Pancreas (tissue), 10 donors: ENCODE measurements around the gene USP25. TPM values are rescaled to one million over a fixed set of nuclear protein-coding genes. Genes with fewer than 3 reads are reported as not detected.

Source experiments
- ATAC-seq, 4 donors: fragments of 200-7000 bp; cut with Tn5 transposase; one replicate each; pipeline versions ENCODE4 v1.8.0 to v1.9.1; 2020; ENCODE audit warnings: mild to moderate bottlenecking in 4 of 4, moderate library complexity in 4 of 4
- DNase-seq, 6 donors: peaks; one replicate each; pipeline ENCODE4 v3.0.0-alpha.2; 2020
- FAIRE-seq: peaks from 2 replicates; lab custom pipeline; 2012; peaks lifted over from hg19 to GRCh38; lab: Jason Lieb, UNC
- H3K27ac ChIP-seq, 4 donors: fragments of 200-600 bp; sonication (generic); 1 replicate in 3 of 4; 2 replicates in 1 of 4; pipeline versions ENCODE4 v1.5.0 to v1.8.0; 2020
- H3K27me3 ChIP-seq, 4 donors: fragments of 200-600 bp; one replicate each; pipeline ENCODE4 v1.8.0; 2021
- H3K36me3 ChIP-seq, 3 donors: fragments of 200-600 bp; sonication (generic) in 1 of 3; one replicate each; pipeline versions ENCODE4 v1.5.0 to v1.8.0; 2020 to 2021
- H3K4me1 ChIP-seq, 3 donors: fragments of 200-600 bp; one replicate each; pipeline ENCODE4 v1.8.0; 2021
- H3K4me3 ChIP-seq, 4 donors: fragments of 200-600 bp; sonication (generic) in 2 of 4; one replicate each; pipeline versions ENCODE4 v1.5.0 to v1.8.0; 2020 to 2021
- H3K9me3 ChIP-seq, 4 donors: fragments of 200-600 bp; one replicate each; pipeline ENCODE4 v1.8.0; 2021
- WGBS, 2 donors: extraction: QIAGEN DNeasy Blood & Tissue Kit; methylation state at CpG; one replicate each; pipeline ENCODE4 v1.1.7; 2013; 5-methylcytosine and 5-hydroxymethylcytosine counted together
- intact Hi-C, 3 donors: fragments of 100-400 bp; cut with DNase I; formaldehyde crosslinking; loops; one replicate each; pipeline versions ENCODE4 v1.11.1 to v1.14.2; 2022
- polyA plus RNA-seq, 2 donors: library from polyadenylated mRNA; stranded (reverse); fragments of 200-250 nt; gene quantifications; one replicate each; pipeline ENCODE4 v1.2.3, GENCODE V29; 2013
- total RNA-seq, 6 donors: library from RNA; stranded (reverse); fragmentation: NEBNext Ultra II Directional in 4 of 6; extraction: Animal tissue kit (Norgen Biotek cat#: 25700) in 4 of 6; gene quantifications; one replicate each; pipeline versions ENCODE4 v1.2.1 to v1.2.4, GENCODE V29; 2021 to 2023
- TF ChIP-seq, protein P1 (sequence below), 4 donors: fragments of 200-600 bp; sonication (generic) in 3 of 4; IDR thresholded peaks; one replicate each; pipeline versions ENCODE4 v1.5.0 to v1.8.0; 2021; ENCODE audit warnings: antibody characterized with exemption in 4 of 4
- donor health status: healthy with polysubstance abuse.
- donor health status: DM: no; HTN: no; CAD: no; lungs with moderate emphysema.
- donor health status: DM: no; HTN: no; CAD: no.
- donor health status: control.
- donor health status: control.
- donor health status: Bipolar disorder and iron deficiency.
- donor health status: DM: yes; HTN: yes; CAD: no.
- donor health status: DM: no; HTN: no; CAD: no.
- donor health status: DM: no; HTN: no; CAD: no.
- donor health status: DM: yes; HTN: yes; CAD: no.

Gene USP25
- total and polyA plus RNA-seq, 8 donors: 4.3 to 24.8 (median 15.0) TPM

DNA sequence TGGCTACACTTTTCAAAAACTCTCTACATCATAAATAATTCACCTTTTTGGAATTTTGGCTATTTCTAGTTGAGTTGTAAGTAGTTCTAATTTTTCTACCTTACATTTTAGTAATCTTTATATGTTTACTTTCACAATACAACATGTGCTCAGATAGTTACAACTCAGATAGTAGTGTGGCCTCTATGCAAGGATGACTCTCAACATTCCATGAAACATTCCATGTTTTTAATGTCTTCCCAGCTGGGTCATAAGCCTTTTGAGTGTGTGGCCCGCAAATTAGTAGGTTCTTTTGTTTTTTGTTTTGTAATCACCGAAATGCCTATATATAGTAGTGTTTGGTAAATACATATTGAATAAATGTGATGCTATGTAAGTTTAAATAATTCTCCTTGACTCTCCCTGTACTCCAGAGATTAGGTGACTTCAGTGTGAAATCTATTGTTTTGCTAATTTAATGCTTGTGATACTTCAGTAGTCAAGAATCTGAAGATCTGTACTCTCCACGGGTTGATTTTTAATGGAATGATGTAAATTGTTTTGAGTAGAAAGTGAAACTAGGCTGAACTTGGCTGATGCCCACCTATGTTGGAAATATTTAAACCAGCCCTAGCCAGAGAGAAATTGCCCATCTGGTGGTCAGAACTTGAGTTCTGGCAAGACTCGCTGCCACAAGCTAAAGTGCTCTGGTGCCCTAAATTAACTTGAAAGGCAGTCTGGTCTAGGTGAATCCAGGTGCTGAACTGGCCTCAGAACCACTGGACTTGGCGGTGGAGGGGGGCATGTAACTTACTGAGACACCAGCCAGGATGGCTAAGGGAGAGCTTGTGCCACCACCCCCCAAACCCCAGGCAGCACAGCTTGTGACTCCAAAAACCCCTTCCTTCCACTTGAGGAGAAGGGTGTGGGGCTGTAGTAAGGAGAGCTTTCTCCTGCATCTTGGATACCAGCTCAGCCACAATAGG, 165.6 kb downstream of the USP25 start:
- no peak for FAIRE-seq

DNA sequence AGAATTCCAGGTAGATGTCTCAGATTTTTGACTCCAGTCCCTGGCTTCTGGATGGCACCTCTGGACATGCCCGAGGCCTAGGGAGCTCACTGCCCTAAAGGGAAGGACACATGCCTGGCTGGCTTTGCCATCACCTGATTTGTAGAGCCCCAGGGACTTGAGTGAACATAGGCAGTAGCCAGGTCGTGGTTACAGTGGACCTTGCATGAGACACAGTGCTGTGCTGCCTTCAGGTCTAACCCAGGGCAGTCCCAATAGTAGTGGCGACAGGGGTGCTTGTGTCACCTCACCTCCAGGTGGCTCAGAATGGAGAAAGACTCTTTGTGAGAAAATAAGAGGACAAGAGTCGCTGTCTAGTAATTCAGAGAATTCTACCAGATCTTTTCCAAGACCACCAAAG, 166.7 kb downstream of the USP25 start:
- Histone ChIP-seq H3K4me3 (no peak overlapping the region), H3K9me3 (no peaks in the 10 kb centered on the region), H3K27ac (no peak overlapping the region), H3K36me3 (no peaks in the 10 kb centered on the region), H3K4me1 (no peaks in the 10 kb centered on the region), H3K27me3 (no peaks in the 10 kb centered on the region)
- no peak for DNase-seq
- WGBS, 2 donors: 85 to 90% methylated on average over 4 of the region's 4 CpGs
- FAIRE-seq: no peak
- ATAC-seq: no peak
- intact Hi-C loops: no loop called here
- TF ChIP-seq, protein P1, sequence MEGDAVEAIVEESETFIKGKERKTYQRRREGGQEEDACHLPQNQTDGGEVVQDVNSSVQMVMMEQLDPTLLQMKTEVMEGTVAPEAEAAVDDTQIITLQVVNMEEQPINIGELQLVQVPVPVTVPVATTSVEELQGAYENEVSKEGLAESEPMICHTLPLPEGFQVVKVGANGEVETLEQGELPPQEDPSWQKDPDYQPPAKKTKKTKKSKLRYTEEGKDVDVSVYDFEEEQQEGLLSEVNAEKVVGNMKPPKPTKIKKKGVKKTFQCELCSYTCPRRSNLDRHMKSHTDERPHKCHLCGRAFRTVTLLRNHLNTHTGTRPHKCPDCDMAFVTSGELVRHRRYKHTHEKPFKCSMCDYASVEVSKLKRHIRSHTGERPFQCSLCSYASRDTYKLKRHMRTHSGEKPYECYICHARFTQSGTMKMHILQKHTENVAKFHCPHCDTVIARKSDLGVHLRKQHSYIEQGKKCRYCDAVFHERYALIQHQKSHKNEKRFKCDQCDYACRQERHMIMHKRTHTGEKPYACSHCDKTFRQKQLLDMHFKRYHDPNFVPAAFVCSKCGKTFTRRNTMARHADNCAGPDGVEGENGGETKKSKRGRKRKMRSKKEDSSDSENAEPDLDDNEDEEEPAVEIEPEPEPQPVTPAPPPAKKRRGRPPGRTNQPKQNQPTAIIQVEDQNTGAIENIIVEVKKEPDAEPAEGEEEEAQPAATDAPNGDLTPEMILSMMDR (IDR thresholded peaks at IDR 0.05): no peak

More for the DNA sequence above, 165.6 kb downstream of the USP25 start:
- H3K9me3 ChIP-seq: no peaks in the 10 kb centered on the region
- no peak overlapping the region for H3K4me3 ChIP-seq
- intact Hi-C loops: no loop called here
- no peaks in the 10 kb centered on the region for H3K27me3 ChIP-seq
- no peaks in the 10 kb centered on the region for H3K36me3 ChIP-seq
- H3K27ac ChIP-seq: no peak overlapping the region
- 79 to 82% methylated on average over 5 of the region's 5 CpGs for WGBS, 2 donors
- DNase-seq (no peak), ATAC-seq (peak in 1 of 4 donors; percentile 19)
- TF ChIP-seq, protein P1 (IDR thresholded peaks at IDR 0.05): no peak
- H3K4me1 ChIP-seq: no peaks in the 10 kb centered on the region

DNA sequence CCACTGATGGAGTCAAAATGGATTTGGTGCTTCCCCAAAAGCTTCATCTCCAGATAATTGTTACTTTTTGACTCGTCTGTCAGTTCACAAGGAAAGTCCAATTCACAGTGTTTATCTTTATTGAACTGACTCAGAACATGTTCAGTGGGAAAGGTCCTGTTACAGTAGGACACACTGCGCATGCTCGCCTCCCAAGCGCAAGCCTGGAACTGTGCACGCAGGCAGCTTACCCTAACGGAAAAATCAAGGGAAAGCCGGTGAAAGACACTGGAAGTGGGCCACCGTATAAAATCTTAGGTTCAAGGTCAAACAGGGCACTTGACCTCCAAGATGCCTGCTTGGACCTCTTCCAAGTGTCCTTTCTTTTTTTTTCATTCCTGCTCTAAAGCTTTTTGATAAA, 174.6 kb downstream of the USP25 start:
- no peaks in the 10 kb centered on the region for H3K27me3 ChIP-seq
- no peak for FAIRE-seq
- H3K27ac ChIP-seq: no peak overlapping the region

DNA sequence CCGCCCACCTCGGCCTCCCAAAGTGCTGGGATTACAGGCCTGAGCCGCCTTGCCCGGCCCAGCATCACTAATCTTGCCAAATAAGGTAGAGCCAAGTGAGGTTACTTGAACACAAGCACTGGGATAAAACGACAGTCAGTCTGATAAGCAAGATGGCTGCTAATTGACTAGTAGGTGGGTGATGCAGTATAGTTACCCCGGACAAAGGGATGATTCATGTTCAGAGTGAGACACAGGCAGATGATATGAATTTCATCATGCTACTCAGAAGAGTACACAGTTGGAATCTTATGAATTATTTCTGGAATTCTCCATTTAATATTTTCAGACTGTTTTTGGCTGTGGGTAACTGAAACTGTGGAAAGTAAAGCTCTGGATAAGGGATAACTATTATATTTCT, 178.4 kb downstream of the USP25 start:
- intact Hi-C loops: no loop called here
- Histone ChIP-seq H3K36me3 (no peaks in the 10 kb centered on the region), H3K27me3 (no peaks in the 10 kb centered on the region), H3K27ac (no peak overlapping the region), H3K4me1 (no peaks in the 10 kb centered on the region), H3K4me3 (no peak overlapping the region), H3K9me3 (no peaks in the 10 kb centered on the region)
- DNase-seq (no peak), ATAC-seq (no peak), FAIRE-seq (no peak)
- TF ChIP-seq, protein P1 (IDR thresholded peaks at IDR 0.05): no peak
- WGBS, 2 donors: 75 to 82% methylated on average over 6 of the region's 6 CpGs

More for the DNA sequence above, 174.6 kb downstream of the USP25 start:
- H3K9me3 ChIP-seq: no peaks in the 10 kb centered on the region
- TF ChIP-seq, protein P1 (IDR thresholded peaks at IDR 0.05): no peak
- H3K4me3 ChIP-seq: no peak overlapping the region
- DNase-seq (no peak), ATAC-seq (no peak)
- H3K4me1 ChIP-seq: no peaks in the 10 kb centered on the region
- no peaks in the 10 kb centered on the region for H3K36me3 ChIP-seq
- intact Hi-C loops: no loop called here
- WGBS, 2 donors: 79 to 82% methylated on average over 8 of the region's 8 CpGs

DNA sequence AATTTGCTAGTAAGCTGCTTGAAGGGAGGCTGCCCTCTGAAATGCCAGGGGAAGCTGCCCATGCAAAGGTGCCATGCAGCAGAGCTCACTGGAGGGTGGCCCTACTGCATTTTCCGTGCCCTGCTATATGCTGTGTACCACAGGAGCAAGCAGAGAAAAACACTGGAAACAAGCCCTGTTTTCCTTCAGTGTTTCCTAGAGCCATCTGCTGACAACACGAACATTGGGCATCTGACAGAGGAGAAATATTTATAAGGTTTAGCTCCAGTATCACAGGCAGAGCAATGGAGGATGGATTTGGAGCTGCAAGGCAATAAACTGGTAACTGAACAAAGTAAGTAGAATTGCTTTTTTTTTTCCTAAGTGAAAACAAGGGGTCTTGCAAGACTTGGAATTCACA, 198.4 kb downstream of the USP25 start:
- Histone ChIP-seq H3K36me3 (no peaks in the 10 kb centered on the region), H3K4me1 (no peaks in the 10 kb centered on the region), H3K4me3 (no peak overlapping the region), H3K9me3 (no peaks in the 10 kb centered on the region), H3K27ac (no peak overlapping the region), H3K27me3 (no peaks in the 10 kb centered on the region)
- WGBS, 2 donors: 56% methylated on average over 2 of the region's 2 CpGs
- intact Hi-C loops: no loop called here
- TF ChIP-seq, protein P1 (IDR thresholded peaks at IDR 0.05): no peak
- DNase-seq: no peak
- no peak for FAIRE-seq
- ATAC-seq: no peak
